RCC 7860 (cell line): Measurements from ENCODE around the gene KCNG3.

ENCODE experiments used
- DNase-seq: peaks from one replicate; pipeline ENCODE4 v3.0.0-alpha.2; 2015; ENCODE audit warnings: low spot score
- FAIRE-seq: peaks from 2 replicates; lab custom pipeline; 2012; peaks lifted over from hg19 to GRCh38; lab: Jason Lieb, UNC

The KCNG3 gene, protein sequence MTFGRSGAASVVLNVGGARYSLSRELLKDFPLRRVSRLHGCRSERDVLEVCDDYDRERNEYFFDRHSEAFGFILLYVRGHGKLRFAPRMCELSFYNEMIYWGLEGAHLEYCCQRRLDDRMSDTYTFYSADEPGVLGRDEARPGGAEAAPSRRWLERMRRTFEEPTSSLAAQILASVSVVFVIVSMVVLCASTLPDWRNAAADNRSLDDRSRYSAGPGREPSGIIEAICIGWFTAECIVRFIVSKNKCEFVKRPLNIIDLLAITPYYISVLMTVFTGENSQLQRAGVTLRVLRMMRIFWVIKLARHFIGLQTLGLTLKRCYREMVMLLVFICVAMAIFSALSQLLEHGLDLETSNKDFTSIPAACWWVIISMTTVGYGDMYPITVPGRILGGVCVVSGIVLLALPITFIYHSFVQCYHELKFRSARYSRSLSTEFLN

DNA sequence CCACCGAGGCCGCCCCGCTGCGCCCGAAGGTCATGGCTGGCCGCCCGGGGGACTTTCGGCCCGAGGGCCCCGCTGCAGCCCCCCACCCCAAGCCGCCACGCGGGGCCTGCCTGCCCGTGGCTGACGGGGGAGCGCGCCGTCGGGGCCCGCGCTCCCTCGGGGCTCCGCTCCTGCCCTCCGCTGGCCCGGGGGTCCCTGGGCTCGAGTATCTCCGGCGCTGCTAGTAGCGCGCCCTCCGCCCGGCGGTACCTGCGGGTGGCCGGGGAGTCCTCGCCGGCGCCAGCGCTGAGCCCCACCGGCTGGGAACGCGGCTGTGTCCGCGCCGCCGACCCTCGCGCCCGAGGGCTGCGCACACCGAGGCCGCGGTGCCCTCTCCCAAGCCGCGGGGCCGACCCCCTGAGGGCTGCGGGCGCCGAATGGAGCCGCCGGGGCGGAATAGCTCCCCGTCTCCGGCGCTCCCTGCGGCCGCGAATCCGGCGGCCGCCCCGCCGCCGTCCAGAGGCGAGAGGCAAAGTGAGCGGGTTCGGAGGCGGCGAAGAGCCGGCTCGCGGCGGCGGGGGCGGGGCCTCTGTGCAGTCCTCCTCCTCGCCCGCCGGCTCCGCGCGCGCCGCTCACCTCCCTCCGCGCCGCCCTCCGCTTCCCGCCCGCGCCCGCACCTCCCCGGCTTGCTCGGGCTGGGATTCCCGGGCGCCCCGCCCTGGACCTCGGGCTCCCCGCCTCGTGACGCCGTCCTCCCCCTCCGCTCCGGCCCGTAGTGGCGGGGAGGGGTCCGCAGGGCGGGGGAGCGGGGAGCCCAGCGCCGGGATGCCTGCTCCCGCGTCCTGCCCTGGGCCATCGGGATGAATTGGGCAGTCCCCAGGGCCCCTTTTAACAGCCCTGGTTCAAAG lies at the start of gene KCNG3:
TSS of gene KCNG3 (minus strand) at position 515 of the 887 bp plus-strand sequence. CDS start at position 34, 481 bp downstream.
- no peak for FAIRE-seq
- DNase-seq: no peak

DNA sequence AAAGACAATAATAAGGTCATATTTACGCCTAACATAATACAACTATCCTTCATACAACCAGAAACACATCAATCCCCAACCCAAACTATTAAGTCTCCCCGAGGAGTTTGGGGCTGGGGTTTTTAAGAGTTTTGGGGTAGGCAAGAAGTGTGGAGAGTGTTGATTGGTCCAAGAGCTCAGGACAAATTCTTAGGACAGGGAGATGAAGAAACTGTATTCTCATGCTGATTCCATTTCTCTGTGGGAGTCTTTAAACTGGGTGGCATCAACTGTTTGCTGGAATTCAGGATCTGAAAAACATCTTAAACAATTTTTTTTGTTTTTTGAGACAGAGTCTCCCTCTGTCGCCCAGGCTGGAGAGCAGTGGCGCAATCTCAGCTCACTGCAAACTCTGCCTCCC lies 49.1 kb upstream of the KCNG3 start:
- DNase-seq: no peak
- FAIRE-seq: no peak

DNA sequence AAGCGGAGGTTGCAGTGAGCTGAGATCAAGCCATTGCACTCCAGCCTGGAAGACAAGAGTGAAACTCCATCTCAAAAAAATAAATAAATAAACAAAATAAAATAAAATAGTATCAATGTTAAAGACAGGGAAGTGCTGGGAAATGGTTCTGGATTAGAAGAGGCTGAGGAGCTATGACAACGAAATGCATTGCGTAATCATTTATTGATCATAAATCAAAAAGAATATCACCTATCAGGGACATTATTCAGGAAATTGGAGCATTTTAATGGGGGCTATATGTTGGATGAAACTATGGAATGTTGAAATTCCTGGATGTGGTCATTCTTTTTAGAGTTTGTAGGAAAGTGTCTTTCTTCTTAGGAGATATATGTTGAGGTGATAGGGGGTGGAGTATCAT lies 43.7 kb upstream of the KCNG3 start:
- no peak for DNase-seq
- no peak for FAIRE-seq

DNA sequence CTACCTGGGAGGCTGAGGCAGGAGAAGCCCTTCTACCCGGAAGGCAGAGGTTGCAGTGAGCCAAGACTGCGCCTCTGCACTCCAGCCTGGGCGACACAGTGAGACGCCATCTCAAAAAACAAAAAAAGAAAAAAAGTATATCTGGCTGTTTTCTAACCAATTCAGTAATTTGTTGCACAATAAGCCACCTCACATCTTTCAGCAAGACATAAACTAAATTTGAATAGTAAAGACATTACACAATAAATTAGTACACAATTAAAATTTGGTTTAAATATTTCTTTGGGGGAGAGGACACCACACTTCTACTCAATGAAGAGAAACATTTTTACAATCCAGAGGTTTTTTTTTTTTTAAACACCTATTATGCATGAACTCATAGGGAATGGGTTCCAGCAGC lies 38.6 kb upstream of the KCNG3 start:
- no peak for DNase-seq
- FAIRE-seq: no peak

DNA sequence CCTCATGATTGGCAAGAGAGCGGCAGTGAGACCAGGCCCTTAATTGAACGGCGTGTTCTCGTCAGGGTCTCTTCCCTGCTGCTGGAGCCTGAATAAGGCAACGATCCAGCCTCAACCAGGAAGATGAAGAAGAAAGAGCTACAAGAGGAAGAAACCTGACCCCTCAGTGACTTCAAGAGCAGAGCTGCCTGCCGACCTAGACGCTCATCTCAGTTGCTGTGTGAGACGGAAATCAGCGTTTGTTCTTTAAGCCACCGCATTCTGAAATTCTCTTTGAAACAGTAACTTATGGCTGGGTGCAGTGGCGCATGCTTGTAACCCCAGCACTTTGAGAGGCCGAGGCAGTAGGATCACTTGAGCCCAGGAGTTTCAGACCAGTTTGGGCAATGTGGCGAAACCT lies 29.6 kb upstream of the KCNG3 start:
- DNase-seq (no peak), FAIRE-seq (no peak)

DNA sequence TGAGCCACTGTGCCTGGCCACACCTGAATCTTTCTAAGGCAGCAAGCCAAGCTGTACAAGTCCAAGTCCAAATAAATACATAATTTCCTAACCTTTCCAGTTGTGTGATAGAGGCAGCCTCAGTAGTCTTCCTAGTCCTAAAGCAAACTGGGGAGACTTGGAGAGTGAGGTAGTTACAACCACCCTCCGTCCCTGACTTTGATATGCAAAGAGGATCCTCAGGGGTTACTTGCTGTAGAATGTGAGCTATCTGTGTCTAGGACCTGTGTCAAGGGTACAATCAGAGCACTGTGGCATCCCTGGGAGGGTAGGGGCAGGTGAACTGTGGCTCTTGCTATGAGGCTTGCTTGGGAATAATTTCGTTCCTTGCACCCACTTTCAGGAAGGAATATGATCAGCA lies 28.3 kb upstream of the KCNG3 start:
- no peak for FAIRE-seq

DNA sequence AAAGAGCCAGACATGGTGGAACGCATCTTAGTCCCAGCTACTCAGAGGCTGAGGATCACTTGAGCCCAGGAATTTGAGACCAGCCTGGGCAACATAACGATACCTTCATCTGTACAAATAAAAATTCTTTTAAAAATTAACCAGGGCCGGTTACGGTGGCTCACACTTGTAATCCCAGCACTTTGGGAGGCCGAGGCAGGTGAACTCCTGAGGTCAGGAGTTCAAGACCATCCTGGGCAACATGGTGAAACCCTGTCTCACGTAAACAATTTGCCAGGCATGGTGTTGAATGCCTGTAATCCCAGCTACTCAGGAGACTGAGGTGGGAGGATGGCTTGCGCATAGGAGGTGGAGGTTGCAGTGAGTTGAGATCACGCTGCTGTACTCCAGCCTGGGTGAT lies 25.8 kb upstream of the KCNG3 start:
- DNase-seq: no peak
- FAIRE-seq: no peak

More for the DNA sequence above, 28.3 kb upstream of the KCNG3 start:
- DNase-seq: no peak

DNA sequence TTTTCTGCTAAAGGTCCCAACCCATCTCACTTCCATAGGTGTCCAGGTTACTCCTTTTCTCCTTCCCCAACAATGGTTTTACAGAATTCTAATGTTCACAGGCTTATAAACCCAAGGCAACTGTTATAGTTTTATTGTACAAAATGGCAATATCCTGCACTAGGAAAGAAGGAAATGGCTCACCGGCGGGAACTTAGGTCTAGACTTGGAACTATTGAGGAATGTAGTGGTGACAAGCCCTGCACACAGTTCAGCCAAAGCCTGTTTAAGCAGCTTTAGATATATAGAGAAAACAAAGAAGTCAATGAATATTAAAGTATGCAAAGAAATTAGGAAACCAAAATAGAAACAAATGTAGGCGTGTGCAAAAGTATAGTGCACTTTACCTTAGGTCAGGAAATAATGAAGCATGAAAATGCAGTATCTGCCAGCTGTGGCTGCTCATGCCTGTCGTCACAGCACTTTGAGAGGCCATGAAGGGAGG lies 22.7 kb upstream of the KCNG3 start:
- FAIRE-seq (no peak), DNase-seq (no peak)

DNA sequence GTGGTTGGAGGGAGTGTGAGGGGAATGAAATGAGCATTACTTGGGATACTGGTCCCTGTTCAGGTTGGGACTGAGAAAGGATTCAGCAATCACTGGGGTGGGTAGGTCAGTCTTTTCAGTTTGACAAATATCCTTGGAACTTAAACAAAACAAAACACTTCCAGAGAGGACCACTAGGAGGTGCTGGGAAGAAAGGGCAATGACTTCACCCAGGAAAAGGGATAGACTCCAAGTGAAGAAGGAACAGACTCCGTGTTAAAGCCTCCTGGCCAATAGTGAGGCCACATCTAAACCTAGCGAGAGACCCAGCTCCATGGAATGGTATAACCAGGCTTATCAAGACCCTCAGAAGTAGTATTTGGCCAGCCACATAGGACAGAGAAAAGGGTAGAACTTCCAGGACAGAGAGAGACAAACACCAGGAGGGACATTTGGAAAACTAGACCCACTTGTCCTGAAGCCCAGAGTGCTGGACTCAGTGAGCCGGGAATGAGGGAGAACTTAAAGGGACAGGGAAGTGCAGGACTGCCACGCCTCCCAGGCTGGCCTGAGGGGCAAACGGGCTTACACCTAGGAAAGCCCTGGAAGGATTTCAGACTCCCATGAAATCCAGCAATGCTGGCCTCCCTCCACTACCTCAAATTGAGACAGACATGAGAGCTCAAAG lies 19.6 kb upstream of the KCNG3 start:
- DNase-seq (peak; percentile 14), FAIRE-seq (no peak)

DNA sequence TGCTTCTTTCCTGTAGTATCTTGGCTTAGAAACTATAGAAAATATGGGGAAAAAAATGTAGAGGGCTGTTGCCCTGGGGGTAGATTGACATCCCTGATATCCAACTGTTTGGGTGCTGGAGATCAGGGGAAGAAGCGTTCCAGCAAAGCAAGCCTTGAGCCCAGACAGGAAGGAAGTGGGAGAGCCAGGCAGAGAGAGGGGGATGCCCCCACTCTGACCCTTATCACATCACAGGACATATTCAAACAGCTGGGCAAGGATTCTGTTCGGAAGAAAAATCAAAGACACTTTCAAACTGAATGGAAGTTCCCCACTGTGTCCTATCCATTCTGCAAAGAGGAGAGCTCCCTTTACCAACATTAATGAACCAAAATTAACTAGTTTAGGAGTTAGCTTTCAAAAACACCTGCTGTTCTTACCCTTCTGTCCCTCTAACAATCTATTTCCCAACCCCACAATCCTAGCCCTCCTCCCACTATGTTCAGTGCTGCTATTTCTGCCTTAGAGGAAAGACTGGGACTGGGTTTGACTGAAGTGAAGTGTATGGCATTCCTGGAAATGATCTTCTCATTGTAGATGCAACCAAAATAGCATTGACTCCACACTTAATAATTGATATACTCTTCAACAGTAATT lies 16.9 kb upstream of the KCNG3 start:
- FAIRE-seq (no peak), DNase-seq (no peak)

DNA sequence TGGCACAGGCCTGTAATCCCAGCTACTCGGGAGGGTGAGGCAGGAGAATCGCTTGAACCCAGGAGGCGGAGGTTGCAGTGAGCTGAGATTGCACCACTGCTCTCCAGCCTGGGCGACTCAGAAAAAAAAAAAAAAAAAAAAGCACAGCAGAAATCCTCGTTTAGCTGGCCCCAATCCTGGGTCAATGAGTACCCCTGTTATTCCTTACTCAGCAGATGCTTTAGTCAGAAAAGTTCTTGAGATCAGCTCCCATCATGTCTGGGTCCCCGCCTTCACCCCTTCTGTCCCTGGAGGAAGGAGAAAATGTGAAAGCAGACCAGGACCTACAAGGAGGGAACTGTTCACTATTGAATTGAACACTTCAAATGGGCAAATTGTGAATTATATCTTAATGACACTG lies 16.4 kb upstream of the KCNG3 start:
- DNase-seq (no peak), FAIRE-seq (no peak)

DNA sequence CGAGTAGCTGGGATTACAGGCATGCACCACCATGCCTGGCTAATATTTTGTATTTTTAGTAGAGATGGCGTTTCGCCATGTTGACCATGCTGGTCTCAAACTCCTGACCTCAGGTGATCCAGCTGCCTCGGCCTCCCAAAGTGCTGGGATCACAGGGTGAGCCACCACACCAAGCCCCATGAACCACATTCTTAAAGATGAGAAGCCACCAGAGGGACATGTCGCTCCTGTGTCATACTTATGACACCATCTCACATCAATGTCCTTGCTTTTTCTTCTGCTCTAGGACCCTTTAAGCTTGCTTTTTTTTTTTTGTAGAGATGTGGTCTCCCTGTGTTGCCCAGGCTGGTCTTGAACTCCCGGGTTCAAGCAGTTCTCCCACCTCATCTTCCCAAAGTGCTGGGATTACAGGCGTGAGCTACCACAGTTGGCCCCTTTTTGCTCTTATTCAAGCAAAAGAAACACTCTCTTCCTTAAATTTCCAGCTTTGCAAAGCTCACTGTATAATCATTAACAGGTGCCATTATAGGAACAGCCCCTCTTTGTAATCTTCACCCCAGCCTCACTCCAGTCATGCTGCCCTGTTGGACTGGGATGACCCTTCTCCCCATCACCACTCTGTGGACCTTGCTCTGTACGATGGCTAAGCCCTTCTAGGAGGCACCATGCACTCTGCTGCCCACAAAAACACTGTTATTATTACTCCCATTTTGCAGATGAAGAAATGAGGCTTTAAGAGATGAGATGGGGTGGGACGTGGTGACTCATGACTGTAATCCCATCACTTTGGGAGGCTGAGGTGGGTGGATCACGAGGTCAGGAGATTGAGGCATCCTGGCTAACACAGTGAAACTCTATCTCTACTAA lies 10.8 kb upstream of the KCNG3 start:
- FAIRE-seq (no peak), DNase-seq (no peak)

DNA sequence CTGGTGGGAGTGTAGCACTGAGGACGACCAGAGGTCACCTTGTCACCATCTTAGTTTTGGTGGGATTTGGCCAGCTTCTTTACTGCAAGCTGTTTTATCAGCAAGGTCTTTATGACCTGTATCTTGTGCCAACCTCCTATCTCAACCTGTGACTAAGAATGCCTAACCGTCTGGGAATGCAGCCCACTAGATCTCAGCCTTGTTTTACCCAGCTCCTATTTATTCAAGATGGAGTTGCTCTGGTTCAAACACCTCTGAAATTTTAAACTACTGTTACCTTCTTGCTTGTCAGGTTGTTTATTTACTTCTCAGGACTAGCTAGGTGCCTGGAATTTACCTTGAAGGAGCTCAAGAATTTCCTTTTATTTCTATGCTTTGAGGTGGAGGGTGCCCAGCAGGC lies 9.5 kb upstream of the KCNG3 start:
- DNase-seq (peak; percentile 26), FAIRE-seq (no peak)

DNA sequence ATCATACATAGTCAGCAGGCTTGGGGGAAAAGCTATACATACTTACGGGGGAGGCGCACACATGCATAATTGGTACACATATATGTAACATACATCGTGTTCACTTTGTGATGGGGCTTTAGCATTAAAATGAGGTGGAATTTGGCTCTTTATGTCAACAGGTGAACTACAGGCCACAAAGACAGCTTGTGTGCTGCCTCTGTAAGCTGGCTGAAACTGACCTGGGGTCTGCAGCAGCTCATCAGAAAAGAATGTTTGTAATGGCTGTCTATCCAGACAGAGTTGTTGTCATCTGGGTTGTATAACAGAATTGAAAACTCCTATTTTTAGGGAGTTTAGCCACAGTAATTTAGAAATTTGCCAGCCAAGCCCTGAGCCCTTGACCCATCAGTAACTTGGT lies 4.7 kb upstream of the KCNG3 start:
- no peak for FAIRE-seq
- DNase-seq: no peak

DNA sequence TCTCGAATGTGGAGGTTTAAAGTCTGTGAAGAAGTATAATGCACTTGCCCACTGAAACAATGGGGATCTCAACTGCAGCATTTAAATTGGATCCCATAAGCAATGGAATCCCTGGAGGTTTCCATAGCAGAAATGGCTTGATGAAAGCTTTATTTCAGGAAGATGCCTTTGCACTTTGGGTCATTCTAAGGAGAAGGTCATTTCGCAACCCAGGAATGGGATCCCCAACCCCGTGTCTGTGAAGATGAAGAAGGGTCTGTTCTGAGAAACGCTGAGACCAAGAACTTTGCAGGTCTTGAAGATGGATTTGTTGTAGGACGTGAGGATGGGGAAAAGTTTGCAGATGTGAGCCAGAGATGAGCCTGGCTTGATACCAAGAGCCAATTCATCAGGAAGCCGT lies 1.8 kb upstream of the KCNG3 start:
- FAIRE-seq (no peak), DNase-seq (no peak)

DNA sequence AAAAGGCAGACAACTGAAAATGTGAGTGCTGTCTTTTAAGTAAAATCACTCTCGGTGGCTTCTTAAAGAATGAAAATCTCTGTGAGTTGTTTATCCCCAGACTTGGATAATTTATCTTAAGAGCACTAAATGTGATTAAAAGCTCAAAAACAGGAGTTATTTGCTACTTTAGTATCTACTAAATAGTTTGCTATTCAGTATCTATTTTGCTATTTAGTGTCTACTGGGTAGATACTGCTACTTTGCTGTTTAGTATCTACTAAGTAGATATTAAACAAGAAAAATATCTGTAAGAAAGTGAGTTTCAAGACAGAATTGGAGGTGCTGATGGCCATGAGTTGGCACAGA lies 1.4 kb upstream of the KCNG3 start:
- no peak for FAIRE-seq

DNA sequence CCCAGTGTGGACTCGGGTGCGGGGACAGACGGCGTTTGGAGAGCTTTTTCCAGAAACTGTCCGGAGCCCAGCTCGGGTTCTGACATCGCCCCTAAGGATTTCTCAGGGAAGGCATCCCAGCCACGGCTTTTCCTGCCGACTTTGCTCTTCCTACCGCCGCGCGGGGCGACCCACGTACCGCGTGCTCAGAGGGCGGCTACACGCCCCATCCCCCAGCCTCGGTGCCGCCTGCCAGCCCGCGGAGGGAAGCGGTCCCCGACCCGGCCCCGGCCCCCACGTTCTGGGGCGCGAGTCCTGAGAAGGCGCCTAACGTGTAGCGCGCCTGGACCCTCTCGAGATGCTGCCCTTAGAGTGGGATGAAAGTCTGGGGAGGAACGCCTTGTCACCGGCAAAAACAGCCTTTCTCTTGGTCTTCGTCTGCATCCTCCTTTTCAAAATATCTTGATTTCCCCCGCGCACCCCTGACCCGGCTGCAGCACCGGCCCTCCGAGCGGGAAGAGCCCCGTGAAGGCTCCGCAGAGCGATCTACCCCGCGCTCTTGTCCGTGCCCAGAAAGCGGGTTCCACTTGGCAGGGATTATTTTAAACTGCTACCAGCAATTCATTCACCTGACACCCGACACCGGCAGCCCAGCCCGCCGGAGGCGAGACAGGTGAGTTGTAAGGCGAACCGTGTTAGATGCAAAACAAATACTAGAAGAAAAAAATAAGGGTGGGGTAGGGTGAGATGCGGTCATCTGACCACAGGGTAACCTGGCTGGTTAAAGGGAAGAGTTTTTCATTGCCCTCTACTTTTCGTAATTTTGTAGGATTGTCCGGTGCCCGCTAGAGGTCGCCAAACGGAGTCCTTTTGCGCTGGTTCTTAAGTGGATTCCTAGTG lies 812 bp upstream of the KCNG3 start:
- FAIRE-seq (peak; percentile 73), DNase-seq (peak; percentile 63)

More for the DNA sequence above, 1.4 kb upstream of the KCNG3 start:
- DNase-seq: no peak

DNA sequence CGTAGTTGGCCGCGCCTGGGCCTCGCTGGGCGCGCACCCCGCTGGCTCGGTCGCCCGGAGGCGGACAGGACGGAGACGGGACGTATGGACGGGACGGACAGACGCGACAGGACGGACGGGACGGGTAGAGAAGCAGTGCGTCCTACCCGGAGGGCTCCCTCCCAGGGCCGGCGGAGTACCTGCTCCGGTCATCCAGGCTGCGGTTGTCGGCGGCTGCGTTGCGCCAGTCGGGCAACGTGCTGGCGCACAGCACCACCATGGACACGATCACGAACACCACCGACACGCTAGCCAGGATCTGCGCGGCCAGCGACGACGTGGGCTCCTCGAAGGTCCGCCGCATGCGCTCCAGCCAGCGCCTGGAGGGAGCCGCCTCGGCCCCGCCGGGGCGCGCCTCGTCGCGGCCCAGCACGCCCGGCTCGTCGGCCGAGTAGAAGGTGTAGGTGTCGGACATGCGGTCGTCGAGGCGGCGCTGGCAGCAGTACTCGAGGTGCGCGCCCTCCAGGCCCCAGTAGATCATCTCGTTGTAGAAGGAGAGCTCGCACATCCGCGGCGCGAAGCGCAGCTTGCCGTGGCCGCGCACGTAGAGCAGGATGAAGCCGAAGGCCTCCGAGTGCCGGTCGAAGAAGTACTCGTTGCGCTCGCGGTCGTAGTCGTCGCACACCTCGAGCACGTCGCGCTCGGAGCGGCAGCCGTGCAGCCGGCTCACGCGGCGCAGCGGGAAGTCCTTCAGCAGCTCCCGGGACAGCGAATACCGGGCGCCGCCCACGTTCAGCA lies 903 bp downstream of the KCNG3 start:
- no peak for DNase-seq
- no peak for FAIRE-seq
